ENCODE measurements around the gene GLYATL1B.
"Not testable (repeated sequence)": the region's sequence is repeated elsewhere in the genome, so short reads cannot be mapped to it uniquely, and the experiment has no call there.

GLYATL1B gene, protein sequence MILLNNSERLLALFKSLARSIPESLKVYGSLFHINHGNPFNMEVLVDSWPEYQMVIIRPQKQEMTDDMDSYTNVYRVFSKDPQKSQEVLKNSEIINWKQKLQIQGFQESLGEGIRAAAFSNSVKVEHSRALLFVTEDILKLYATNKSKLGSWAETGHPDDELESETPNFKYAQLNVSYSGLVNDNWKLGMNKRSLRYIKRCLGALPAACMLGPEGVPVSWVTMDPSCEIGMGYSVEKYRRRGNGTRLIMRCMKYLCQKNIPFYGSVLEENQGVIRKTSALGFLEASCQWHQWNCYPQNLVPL

DNA sequence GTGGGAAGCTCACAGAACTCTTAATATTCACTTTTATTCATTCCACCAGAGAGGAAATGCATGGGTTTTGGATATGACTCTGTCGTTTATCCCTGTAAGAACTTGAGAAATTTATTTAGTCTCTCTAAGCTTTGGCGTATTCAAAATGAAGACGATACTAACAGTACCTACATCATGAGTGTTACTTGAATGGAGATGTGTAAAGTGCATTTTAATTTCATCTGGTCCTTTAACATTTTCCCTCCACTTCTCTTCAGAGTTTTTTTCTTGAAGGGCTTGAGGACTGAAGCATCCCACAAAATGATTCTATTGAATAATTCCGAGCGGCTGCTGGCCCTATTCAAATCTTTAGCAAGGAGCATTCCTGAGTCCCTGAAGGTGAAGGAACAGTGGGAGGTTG lies at the start of gene GLYATL1B:
GLYATL1B (plus strand) TSS at position 301 of the 400 bp plus-strand sequence; CDS start at position 301, 0 bp downstream.
- not testable (repeated sequence) for DNase-seq (ENCODE audit: low read depth)

DNA sequence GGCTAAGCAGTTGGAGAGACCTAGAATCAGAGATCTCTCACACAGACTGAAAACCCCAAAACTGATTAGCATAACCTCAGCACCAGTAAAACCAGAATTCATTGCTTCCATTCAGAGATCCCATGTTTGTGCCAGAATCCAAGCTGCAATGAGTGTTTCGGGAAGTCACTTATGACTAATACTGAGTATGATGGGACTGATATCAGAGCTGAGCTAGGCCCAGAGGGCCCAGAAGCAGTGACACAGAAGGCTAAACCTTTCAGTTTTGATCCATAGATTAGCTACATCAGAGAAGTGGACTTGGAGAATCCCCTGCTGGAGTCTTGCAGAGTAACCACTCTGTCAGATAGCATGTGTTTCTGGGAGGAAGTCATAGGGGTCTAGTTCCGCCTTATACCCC lies 49.6 kb upstream of the GLYATL1B start:
- not testable (repeated sequence) for DNase-seq (ENCODE audit: low read depth)

DNA sequence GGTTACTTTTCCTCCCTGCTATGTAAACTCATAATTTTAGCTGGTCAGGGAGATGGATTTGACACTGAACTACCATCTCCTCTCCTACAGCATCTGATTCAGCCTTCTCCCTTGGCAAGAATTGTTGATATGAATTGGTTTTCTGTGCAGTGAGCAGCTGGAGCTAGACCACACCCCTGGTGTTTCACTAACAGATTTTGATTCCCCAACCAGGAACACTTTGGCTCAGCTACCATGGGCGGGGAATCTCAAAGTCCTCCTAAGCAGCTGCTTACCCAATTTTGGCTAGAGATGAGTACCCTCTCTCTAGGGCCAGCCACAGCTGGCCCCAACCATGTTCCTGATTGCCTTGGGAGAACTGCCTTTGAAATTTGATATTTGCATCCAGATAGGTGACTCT lies 48.7 kb upstream of the GLYATL1B start:
- DNase-seq (ENCODE audit: low read depth): not testable (repeated sequence)

DNA sequence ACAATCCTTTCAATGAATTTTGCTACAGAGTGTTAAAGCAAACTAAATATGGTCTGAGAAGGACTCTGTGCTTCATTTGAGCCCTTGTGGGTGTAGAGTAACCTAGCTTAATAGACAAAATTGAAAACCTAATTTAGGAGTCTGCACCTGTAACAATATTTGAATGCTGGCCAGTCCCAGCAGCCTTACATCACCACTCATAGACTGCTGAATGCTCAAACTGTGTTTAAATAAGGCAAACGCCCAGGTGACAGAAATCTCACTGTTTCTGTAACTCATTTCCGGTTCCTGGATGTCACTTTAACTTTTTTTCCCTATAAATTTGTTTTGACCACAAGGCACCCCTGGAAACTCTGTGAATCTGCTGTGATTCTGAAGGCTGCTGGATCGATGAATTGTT lies 45.5 kb upstream of the GLYATL1B start:
- no peak for DNase-seq (ENCODE audit: low read depth)

DNA sequence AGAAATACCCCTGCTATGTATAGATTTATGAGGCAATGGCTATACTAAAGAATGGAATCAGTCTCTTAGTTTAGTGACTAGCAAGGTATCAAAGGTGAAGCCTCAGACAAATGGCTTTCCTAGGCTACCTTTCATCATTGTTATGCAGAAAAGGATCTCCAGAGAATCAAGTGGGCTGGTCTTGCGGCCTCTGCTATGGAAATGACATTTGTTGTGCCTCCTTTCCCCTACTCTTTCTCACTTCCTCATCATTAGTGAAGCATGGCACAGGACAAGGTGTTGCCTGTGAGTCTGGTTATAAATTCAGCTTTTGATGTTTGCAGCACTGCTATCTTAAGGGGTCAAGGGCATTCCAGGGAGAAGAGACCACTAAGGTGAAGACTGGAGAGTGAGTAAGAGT lies 34.7 kb upstream of the GLYATL1B start:
- DNase-seq (ENCODE audit: low read depth): not testable (repeated sequence)

DNA sequence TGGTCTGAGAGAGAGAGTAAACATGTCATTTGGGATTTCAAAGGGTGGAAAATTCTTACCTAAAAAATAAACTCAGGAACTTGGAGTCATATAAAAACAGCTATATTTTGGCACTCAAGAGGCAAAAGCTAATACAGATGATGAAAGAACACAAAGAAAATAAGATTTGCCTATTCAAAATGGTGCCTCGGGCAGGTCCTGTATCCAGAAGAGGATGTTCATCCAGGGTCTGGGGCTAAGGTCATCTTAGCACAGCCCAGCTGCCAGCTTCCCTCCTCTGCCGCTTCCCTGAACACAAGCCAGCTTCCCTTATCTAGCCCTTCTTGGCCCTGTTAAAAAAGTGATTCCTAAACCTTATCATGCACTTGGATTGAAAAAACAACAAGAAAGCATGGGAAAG lies 33.8 kb upstream of the GLYATL1B start:
- not testable (repeated sequence) for DNase-seq (ENCODE audit: low read depth)

DNA sequence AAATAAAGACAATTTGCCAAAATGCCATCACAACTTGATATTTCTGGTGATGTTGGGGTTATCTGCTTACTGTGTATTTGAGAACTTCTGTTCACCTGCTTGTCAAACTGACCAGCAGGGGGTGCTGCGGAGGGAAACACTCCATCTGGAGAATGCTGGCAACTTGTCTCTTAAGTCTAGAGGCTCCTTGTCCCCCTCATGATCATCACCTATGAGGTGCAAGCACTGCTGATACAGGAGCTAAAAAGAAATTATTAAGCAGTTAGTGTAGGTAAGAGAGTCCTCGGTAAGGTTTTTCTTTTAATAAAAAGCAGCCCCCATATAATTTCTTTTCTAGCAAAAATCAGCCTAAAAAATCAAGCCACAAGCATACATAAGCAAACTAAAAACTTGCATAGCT lies 32.7 kb upstream of the GLYATL1B start:
- DNase-seq (ENCODE audit: low read depth): peak; percentile 39

DNA sequence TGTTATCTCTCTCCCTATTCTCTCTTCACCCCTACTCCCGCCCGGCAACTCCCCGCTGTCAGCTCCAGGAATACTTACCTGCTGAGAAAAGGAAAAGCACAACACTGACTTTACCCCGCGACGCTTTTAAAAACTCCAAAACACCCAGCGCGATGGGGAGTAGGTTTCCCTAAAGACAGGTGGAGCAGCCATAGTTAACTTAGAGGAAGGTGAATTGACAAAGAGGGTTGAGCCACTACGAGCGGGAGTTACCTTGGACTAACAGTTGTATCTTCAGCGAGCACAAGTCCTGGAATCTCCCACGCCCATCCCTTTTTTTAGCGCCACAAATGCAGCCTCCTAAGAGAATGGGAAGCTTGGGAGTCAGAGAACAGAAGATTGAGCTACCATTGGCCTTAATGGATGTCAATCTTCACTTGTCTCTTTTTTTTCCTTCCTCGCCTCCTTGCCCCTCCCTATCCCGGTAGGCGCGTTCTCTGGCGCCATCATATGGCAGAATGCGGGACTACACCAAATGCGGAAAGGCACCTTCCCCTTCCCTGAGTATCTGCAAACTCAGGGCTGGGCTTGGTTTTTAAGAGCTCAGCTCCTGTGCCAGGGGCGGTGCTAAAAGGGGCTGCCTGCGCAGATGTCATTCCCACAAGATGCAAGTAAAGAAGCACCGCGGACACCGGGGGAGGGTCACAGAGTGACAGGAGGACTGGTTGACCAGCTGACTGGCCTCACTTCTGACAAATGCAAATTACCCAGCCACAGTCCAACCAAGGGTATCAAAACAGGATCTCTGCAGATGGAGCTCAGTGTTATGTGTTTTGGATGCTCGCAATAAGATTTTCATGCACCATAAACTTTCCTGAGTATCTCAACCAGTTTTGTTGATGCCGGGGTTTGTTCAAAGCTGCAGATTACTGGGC lies 27.7 kb upstream of the GLYATL1B start:
- peak; percentile 96 for DNase-seq (ENCODE audit: low read depth)

DNA sequence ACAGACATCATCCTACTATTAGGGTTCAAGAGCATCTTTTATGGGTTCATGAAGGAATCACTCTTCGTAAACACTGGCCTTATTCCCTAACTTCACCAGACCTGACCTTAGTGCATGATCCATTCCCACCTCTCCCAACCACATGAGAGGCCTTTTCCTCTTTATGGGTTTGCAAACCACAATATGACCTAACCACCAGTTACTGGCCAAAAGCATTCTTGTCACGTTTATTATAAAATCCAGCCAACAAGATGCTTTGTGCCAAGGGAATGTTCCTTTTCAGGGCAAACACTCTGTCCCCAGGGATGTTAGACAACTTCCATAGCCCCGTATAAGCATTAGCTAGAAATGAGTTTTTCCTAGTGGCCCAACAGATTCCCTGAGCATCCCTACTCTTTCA lies 26.0 kb upstream of the GLYATL1B start:
- not testable (repeated sequence) for DNase-seq (ENCODE audit: low read depth)

DNA sequence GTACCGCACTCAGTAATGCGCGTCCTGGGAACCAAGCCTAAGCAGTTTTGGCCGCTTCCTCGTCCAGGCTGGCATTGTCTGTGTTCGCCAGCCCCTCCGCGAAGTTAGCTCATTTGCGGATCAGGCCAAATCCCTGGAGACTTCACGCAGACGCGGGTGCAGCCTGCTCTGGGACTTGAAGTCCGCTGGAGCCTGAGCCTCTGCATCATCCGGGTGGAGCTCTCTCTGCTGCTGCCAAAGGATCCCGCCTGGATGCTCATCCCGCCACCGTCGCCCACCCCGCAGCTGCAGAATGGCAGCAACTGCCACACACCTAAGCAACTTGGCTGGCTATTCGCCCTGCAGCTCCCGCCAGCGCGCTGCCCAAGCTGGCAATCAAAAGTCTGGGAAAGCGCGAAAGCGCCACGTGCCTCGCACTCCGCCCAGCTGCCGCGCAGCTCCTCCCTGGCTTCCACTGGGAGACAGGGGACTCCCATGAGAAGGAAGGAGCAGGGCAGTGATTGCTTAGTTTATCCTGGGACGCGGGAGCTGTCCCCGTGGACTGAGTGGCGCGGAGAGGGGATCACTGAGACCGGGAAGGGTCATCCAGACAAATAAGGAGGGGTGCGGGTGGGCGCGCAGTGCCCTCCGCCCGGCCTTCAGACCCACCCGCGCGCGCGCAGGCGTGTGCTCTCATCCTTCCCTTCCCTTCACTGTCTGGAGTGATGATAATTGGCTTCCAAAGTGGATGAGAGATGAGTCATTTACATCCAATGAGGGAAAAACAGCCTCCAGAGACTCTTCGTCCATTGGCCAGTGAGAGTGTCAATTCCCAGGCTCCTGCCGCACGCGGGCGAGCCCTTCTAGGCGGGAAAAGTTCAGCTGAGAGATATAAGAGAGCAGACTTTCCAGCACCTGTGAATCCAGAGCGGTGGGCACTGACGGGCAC lies 23.2 kb upstream of the GLYATL1B start:
- peak; percentile 43 for DNase-seq (ENCODE audit: low read depth)

DNA sequence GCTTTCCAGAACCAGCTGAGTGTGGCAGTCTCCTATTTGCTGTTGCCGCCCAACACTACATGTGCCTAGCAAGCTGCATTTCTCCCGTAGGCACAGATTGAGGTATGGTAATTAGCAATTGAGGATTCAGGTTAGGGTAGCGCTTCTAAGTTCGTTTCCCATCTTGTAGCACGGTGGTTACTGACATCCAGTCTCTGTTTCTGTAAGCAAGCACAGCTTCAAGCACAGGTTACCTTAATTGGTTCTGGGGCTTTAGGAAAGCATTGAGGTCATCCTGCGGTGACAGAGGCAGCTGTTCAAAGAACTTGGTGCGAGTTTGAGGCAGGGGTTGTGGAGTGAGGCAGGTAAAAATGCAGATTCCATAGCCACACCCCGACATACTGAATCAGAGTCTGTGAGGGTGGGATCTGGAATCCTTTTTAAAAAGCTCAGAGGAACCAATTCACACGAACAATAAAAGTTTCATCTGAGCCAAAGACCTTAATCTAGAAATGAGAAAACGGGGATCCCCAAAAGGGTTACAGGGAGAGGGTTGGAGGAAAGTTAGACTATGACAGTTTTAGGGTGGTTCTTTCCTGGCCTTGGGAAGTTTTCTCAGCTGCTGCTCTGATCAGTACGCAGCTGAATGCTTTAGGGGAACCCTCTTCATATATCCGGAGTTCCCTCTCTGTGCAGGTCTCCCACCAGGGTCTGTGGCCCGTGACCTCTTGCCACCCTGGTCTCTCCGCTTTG lies 21.9 kb upstream of the GLYATL1B start:
- DNase-seq (ENCODE audit: low read depth): not testable (repeated sequence)

DNA sequence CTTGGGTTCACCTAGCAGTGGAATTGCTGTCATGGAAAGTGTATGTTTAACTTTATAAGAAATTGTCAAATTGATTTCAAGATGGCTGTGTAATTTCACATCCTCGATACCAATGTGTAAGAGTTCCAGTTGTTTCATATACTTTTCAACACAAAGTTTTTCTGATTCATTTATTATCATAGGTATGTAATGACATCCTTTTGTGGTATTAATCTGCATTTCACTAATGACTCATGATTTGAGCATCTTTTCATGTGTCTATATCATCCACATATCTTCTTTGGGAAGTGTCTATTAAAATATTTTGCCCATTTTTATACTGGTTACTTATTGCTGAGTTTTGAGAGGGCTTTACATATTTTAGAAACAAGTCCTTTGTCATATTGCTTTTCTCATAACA lies 17.0 kb upstream of the GLYATL1B start:
- no peak for DNase-seq (ENCODE audit: low read depth)

DNA sequence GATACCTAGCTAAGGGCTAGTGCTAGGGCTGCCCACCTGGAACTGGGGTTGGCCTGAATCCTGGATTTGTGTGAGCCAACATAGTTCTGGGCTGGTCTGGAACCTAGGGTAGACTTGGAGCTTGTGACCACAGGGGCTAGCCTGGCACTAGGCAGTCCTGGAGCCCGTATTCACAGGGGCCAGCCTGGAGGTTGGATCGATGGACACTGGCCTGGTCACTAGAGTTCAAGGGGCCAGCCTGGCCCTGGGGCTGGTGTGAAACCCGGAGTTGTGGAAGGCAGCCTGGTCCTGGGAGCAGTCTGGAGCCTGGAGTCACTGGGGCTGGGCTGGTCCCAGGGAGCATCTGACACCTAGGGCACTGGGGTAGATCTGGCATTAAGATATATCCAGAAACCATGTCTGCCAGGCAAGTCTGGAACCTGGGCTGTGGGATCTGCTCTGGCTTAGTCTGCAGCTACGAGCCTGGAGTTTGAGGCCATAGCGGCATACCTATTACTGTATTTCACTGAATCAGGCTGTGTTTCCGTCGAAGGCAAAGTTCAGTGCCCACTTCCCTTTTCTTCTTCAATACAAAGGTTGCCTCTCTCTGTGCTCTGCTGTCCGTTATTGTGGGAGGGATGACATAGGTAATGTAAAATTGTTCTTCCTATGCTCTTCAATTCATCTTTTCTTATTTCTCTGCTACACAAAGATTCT lies 9.1 kb upstream of the GLYATL1B start:
- DNase-seq (ENCODE audit: low read depth): no peak

DNA sequence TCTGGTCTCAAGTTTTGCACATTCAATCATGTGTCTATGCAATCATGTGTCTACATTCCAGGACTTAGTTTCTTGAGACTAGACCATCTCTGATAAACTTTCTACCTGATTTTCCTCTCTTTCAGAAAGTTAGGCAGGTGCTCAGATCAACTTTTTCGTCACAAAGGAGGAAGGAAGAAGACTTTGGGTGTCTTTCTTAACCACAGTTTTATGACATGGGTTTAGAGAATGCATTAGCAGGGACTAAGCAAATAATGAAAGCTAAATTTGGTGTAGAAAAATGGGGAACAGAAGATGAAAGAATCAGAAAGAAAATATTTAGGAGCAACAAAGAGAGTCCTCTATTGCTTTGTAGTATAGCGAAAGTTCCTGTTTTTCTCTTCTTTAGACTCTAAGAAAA lies 7.7 kb upstream of the GLYATL1B start:
- no peak for DNase-seq (ENCODE audit: low read depth)

DNA sequence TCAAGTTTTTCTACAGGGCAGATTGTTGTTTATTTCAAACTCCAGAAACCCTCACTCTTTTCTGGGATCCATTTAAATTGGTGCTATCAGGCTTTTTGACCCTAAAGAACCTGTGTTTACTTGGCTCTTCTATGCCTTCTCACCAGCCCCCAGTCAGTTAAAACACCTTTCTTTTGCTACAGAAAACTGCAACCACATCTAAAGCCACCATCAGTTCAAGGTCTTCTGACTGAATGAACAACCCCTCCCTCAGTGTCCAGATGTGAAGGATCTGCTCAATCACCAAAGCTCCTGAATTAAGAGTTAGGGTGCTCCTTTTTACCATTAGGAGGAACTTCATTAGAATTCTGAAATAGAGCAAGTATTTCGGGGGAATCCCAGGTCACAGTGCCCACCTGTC lies 7.0 kb upstream of the GLYATL1B start:
- DNase-seq (ENCODE audit: low read depth): no peak

DNA sequence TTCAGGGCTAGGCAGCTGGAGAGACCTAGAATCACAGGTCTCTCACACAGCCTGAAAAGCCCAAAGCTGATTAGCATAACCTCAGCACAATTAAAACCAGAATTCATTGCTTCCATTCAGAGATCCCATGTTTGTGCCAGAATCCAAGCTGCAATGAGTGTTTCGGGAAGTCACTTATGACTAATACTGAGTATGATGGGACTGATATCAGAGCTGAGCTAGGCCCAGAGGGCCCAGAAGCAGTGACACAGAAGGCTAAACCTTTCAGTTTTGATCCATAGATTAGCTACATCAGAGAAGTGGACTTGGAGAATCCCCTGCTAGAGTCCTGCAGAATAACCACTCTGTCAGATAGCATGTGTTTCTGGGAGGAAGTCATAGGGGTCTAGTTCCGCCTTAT lies 5.7 kb upstream of the GLYATL1B start:
- DNase-seq (ENCODE audit: low read depth): not testable (repeated sequence)

DNA sequence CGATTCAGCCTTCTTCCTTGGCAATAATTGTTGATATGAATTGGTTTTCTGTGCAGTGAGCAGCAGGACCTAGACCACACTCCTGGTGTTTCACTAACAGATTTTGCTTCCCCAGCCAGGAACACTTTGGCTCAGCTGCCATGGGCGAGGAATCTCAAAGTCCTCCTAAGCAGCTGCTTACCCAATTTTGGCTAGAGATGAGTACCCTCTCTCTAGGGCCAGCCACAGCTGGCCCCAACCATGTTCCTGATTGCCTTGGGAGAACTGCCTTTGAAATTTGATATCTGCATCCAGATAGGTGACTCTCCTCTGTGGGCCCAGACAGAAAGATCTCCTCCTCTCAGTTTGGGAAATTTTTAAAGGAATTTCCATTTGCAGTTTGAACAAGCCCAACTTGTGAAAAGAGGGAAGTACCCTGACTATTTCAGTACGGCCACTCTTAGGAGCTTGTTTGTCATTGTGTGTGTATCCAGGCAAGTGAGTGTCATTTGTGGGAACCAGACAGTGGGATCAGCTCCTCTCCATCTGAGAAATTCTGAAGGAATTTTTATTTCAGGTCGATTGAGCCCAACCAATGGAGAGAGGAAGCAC lies 4.6 kb upstream of the GLYATL1B start:
- DNase-seq (ENCODE audit: low read depth): not testable (repeated sequence)

DNA sequence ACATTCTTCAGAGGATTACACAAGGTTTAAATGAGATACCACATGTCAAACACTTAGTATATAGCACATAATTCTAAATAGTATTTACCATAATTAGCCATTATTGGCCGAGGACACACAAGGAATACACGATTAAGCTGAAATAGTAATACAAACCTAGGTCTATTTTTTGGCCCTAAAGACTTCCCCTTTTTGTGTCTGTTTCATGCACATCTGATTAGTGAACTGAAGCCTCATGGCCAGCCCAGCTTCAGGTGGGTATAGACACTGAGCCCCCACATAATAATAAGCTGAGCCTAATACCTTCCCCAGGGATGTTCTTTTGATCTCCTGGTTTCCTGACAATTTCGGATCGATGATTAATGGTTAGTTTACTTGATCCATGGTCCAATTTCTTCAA lies 2.1 kb downstream of the GLYATL1B start:
- no peak for DNase-seq (ENCODE audit: low read depth)

DNA sequence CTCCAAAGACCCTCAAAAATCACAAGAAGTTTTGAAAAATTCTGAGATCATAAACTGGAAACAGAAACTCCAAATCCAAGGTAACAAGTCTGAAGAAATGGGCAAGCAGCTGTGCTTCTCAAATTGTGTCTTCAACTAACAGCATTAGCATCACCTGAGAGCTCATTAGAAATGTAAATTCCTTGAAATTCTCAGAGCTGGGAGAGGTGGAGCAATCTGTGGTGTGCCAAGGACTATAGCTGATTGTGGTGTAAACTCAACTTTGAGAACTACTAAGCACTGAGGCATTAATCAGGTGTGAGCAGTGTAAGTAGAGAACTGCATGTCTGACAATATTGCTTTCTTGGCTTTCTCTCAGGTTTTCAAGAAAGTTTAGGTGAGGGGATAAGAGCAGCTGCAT lies 7.5 kb downstream of the GLYATL1B start:
- not testable (repeated sequence) for DNase-seq (ENCODE audit: low read depth)

DNA sequence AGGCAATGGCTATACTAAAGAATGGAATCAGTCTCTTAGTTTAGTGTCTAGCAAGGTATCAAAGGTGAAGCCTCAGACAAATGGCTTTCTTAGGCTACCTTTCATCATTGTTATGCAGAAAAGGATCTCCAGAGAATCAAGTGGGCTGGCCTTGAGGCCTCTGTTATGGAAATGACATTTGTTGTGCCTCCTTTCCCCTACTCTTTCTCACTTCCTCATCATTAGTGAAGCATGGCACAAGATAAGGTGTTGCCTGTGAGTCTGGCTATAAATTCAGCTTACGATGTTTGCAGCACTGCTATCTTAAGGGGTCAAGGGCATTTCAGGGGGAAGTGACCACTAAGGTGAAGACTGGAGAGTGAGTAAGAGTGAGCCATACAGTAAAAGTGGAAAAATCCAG lies 9.1 kb downstream of the GLYATL1B start:
- not testable (repeated sequence) for DNase-seq (ENCODE audit: low read depth)

All from amniotic epithelial cell (primary cell).